ENCODE results near the gene SPOCK2. TPM values are rescaled to one million over a fixed set of nuclear protein-coding genes. Genes with fewer than 3 reads are reported as not detected.

Gene SPOCK2
- total and polyA plus RNA-seq, 2 donors (not counting 3 experiments of a cell fraction or from before 2014, with no cell fraction given), result 0.40 to 1.1 TPM

- dilution Hi-C loops (cut with MboI; ENCODE audit: extremely low pct_ligation_motif_present, low sequenced_read_pairs) (no loop called here), intact Hi-C loops (cut with micrococcal nuclease) (no loop called here)
- H3K4me2 ChIP-seq (ENCODE audit: insufficient read depth, low read length), result no peak overlapping the region
- CTCF ChIA-PET, result interaction anchor here (1.5 to 1.8 kb wide), 2 partner anchors 11 to 43 kb away, joined by 4 read pairs; no protein-coding TSS in a partner anchor
- POLR2A ChIA-PET, result no interaction called here
- no peak overlapping the region for H3K4me3 ChIP-seq (replicated peaks in 1 of 3; ENCODE audit: insufficient read depth in 1 of 3, low read depth in 1 of 3, low read length in 3 of 3)
- no peaks in the 10 kb centered on the region for H3K9me1 ChIP-seq (replicated peaks; ENCODE audit: control insufficient read depth, extremely low read depth, insufficient read depth, low read length)
- H3K4me1 ChIP-seq (ENCODE audit: control insufficient read depth, extremely low read depth, insufficient read depth, low read length), result peaks cover 9% of the 10 kb centered on the region
- FAIRE-seq (no peak), DNase-seq (ENCODE audit: low read depth, low spot score) (no peak)
- H3K79me2 ChIP-seq (ENCODE audit: control insufficient read depth, insufficient read depth, low read length), result no peaks in the 10 kb centered on the region
- H3K36me3 ChIP-seq (ENCODE audit: control insufficient read depth in 2 of 2, extremely low read depth in 1 of 2, insufficient read depth in 2 of 2, low read length in 2 of 2), result no peaks in the 10 kb centered on the region
- no peak overlapping the region for H3K9ac ChIP-seq (replicated peaks; ENCODE audit: extremely low read depth, insufficient read depth, low read length)
- TF ChIP-seq EZH2 (IDR thresholded peaks at IDR 0.05; ENCODE audit: borderline replicate concordance, low read depth, low read length, severe bottlenecking), result no peak
- TF ChIP-seq CTCF (IDR thresholded peaks at IDR 0.05; ENCODE audit: extremely low read depth in 1 of 2, insufficient read depth in 1 of 2, low read depth in 1 of 2, low read length in 2 of 2), result no peak
- no peak for TF ChIP-seq POLR2A (IDR thresholded peaks at IDR 0.05; ENCODE audit: low read depth, low read length)
- TF ChIP-seq FOS (IDR thresholded peaks at IDR 0.05; ENCODE audit: borderline replicate concordance, insufficient read depth, low read length), result no peak
- no peak for TF ChIP-seq POLR2AphosphoS5 (IDR thresholded peaks at IDR 0.05; ENCODE audit: insufficient read depth, low read depth, low read length)
- TF ChIP-seq MYC (IDR thresholded peaks at IDR 0.05; ENCODE audit: low read depth, low read length), result no peak
- TF ChIP-seq MAX (IDR thresholded peaks at IDR 0.05; ENCODE audit: insufficient read depth, insufficient read length), result no peak
- TF ChIP-seq GATA2 (IDR thresholded peaks at IDR 0.05; ENCODE audit: insufficient read depth, insufficient read length, low read depth, low read length), result no peak
- TF ChIP-seq JUN (IDR thresholded peaks at IDR 0.05; ENCODE audit: borderline replicate concordance, insufficient read depth, insufficient read length, low read depth), result no peak
- H2AFZ ChIP-seq (ENCODE audit: low read depth, low read length), result no peak overlapping the region
- no peaks in the 10 kb centered on the region for H4K20me1 ChIP-seq (replicated peaks; ENCODE audit: control insufficient read depth, extremely low read depth, insufficient read depth, low read length)
- BruUV-seq (replicated peaks), result no TSS peak
- H3K9me3 ChIP-seq (replicated peaks; ENCODE audit: control insufficient read depth, insufficient read depth, low read length), result no peaks in the 10 kb centered on the region
- no peak overlapping the region for H3K27ac ChIP-seq (ENCODE audit: insufficient read depth, low read depth, low read length)
- H3K27me3 ChIP-seq (ENCODE audit: control insufficient read depth in 2 of 2, insufficient read depth in 2 of 2, low read length in 2 of 2), result peaks cover 10 to 15% of the 10 kb centered on the region in 2 experiments
Measured at GRCh38 chr10:72082856-72083789, 5.2 kb downstream of the SPOCK2 start.
